GM12878 (cell line): ENCODE data around the gene EPB41. TPM values are rescaled to one million over a fixed set of nuclear protein-coding genes. Genes with fewer than 3 reads are reported as not detected.

ENCODE experiments used
- ATAC-seq: fragments of 200-7000 bp; cut with Tn5 transposase; 3 replicates; pipeline ENCODE4 v1.9.1; 2020; ENCODE audit warnings: mild to moderate bottlenecking, moderate library complexity
- BruUV-seq: library from RNA; stranded (reverse); fragments of 400-500 nt; replicated peaks from 2 replicates; lab custom pipeline; 2021; lab: Mats Ljungman, UMichigan
- CTCF ChIA-PET: fragments of 300-600 bp; sonication (Branson Sonifier 250); formaldehyde crosslinking; extraction: SDS; loops from one replicate; lab custom pipeline; 2021; ENCODE audit warnings: inconsistent platforms; lab: Yijun Ruan, JAX
- POLR2A ChIA-PET: fragments of 350-600 bp; formaldehyde crosslinking; extraction: SDS; loops from one replicate; lab custom pipeline; 2021; ENCODE audit warnings: inconsistent platforms; lab: Charles Lee
- RAD21 ChIA-PET: fragments of 300-600 bp; sonication (Branson Sonifier 250); formaldehyde crosslinking; loops from one replicate; lab custom pipeline; 2023; ENCODE audit warnings: antibody characterized with exemption; ENCODE audit not compliant: unreplicated experiment; lab: Charles Lee
- SMC1A ChIA-PET: fragments of 300-600 bp; sonication (Branson Sonifier 250); formaldehyde crosslinking; loops from one replicate; lab custom pipeline; 2023; ENCODE audit not compliant: unreplicated experiment, uncharacterized antibody; lab: Charles Lee
- DNase-seq: peaks from one replicate; pipeline ENCODE4 v3.0.0-alpha.2; 2011; ENCODE audit warnings: low read depth, low spot score
- FAIRE-seq: peaks from 3 replicates; lab custom pipeline; 2011; peaks lifted over from hg19 to GRCh38; lab: Jason Lieb, UNC
- H2AFZ ChIP-seq: 2 replicates; pipeline ENCODE4 v1.6.0; 2011; ENCODE audit warnings: low read depth, low read length, control low read depth; ENCODE audit not compliant: control insufficient read depth
- H3K27ac ChIP-seq: 2 replicates; pipeline ENCODE4 v1.5.1; 2011; ENCODE audit warnings: control low read depth; ENCODE audit not compliant: control insufficient read depth, insufficient read depth
- H3K27me3 ChIP-seq, 2 experiments: replicated peaks in 1 of 2; 2 replicates each; pipeline versions ENCODE4 v1.6.0 to v1.6.1; 2011; ENCODE audit warnings: low read length in 1 of 2; ENCODE audit not compliant: control insufficient read depth in 2 of 2, insufficient read depth in 2 of 2
- H3K36me3 ChIP-seq, 2 experiments: 2 replicates each; pipeline ENCODE4 v1.5.1; 2011; ENCODE audit warnings: low read length in 1 of 2; ENCODE audit not compliant: control insufficient read depth in 2 of 2, insufficient read depth in 2 of 2
- H3K4me1 ChIP-seq: 2 replicates; pipeline ENCODE4 v1.6.1; 2011; ENCODE audit warnings: mild to moderate bottlenecking, low read length, moderate library complexity, mixed read lengths; ENCODE audit not compliant: control insufficient read depth, insufficient read depth
- H3K4me2 ChIP-seq: 2 replicates; pipeline ENCODE4 v1.6.0; 2011; ENCODE audit warnings: control low read depth; ENCODE audit not compliant: control insufficient read depth, insufficient read depth
- H3K4me3 ChIP-seq: fragments of 200-600 bp; sonication (generic); 2 replicates; pipeline ENCODE4 v1.5.1; 2016
- H3K79me2 ChIP-seq: 2 replicates; pipeline ENCODE4 v1.6.0; 2011; ENCODE audit warnings: low read length; ENCODE audit not compliant: control insufficient read depth, insufficient read depth
- H3K9ac ChIP-seq: 2 replicates; pipeline ENCODE4 v1.8.0; 2011; ENCODE audit warnings: low read length, control low read depth, mixed read lengths; ENCODE audit not compliant: control insufficient read depth, insufficient read depth
- H3K9me3 ChIP-seq: replicated peaks from 3 replicates; pipeline ENCODE4 v1.5.1; 2011; ENCODE audit warnings: mild to moderate bottlenecking, low read length; ENCODE audit not compliant: control insufficient read depth, insufficient read depth
- H4K20me1 ChIP-seq: 2 replicates; pipeline ENCODE4 v1.6.0; 2011; ENCODE audit not compliant: control insufficient read depth, insufficient read depth
- BRCA1 ChIP-seq: IDR thresholded peaks from 2 replicates; pipeline ENCODE4 v1.6.1; 2011; ENCODE audit warnings: low read depth, low read length, improper control_type of control experiment
- CHD4 ChIP-seq: fragments of 200-600 bp; sonication (generic); IDR thresholded peaks from 2 replicates; pipeline ENCODE4 v1.6.1; 2016; ENCODE audit warnings: mild to moderate bottlenecking
- RAD51 ChIP-seq: fragments of 450-650 bp; IDR thresholded peaks from 2 replicates; pipeline ENCODE4 v1.6.1; 2016; ENCODE audit warnings: moderate library complexity, mild to moderate bottlenecking, inconsistent platforms
- SREBF2 ChIP-seq: IDR thresholded peaks from 2 replicates; pipeline ENCODE4 v1.6.1; 2012; ENCODE audit warnings: mild to moderate bottlenecking, low read length
- TCF12 ChIP-seq: IDR thresholded peaks from 2 replicates; pipeline ENCODE4 v1.6.1; 2011; ENCODE audit warnings: low read depth, mild to moderate bottlenecking, low read length
- TCF3 ChIP-seq: IDR thresholded peaks from 2 replicates; pipeline ENCODE4 v1.6.1; 2012; ENCODE audit warnings: low read depth, mild to moderate bottlenecking, low read length, borderline replicate concordance; ENCODE audit not compliant: insufficient read depth
- TCF7 ChIP-seq: IDR thresholded peaks from 2 replicates; pipeline ENCODE4 v1.6.1; 2014; ENCODE audit warnings: antibody characterized with exemption, borderline replicate concordance
- ZNF274 ChIP-seq: IDR thresholded peaks from one replicate; pipeline ENCODE4 v1.8.0; 2011; ENCODE audit not compliant: insufficient read length, insufficient read depth
- ZNF622 ChIP-seq: fragments of 450-650 bp; IDR thresholded peaks from 2 replicates; pipeline ENCODE4 v1.6.1; 2017; ENCODE audit warnings: mild to moderate bottlenecking, inconsistent platforms
- WGBS: methylation state at CpG from one replicate; pipeline ENCODE4 v1.1.6; 2016; ENCODE audit warnings: low lambda C conversion rate; ENCODE audit not compliant: insufficient replicate concordance, insufficient coverage; ENCODE audit errors: missing lambda C conversion rate; 5-methylcytosine and 5-hydroxymethylcytosine counted together
- in situ Hi-C: fragments of 300-500 bp; cut with MboI; formaldehyde crosslinking; loops from 9 replicates; pipeline ENCODE4 v1.14.3; 2018; ENCODE audit warnings: mixed read lengths
- intact Hi-C: fragments of 100-400 bp; cut with micrococcal nuclease; formaldehyde crosslinking; loops from one replicate; pipeline ENCODE4 v1.14.2; 2022; ENCODE audit not compliant: unreplicated experiment
- polyA plus RNA-seq, 11 experiments: library from polyadenylated mRNA; depleted of rRNA in 4 of 11; unstranded in 6 of 11; stranded (reverse) in 5 of 11; fragments of >200 nt; fragmentation: Nextera tagmentation in 4 of 11; fragmentation: Illumina TruSeq in 1 of 11; extraction: Ambion mirVana in 4 of 11; extraction: Trizol in 1 of 11; gene quantifications; 1 replicate in 1 of 11; 2 replicates in 10 of 11; pipeline versions ENCODE4 v1.2.1 to v1.2.3, GENCODE V29; 2011 to 2016; ENCODE audit warnings: inconsistent platforms in 2 of 11, missing spikeins in 2 of 11, low read depth in 1 of 11
- total RNA-seq, 4 experiments: library from RNA; depleted of rRNA in 3 of 4; stranded (reverse); fragments of >200 nt in 3 of 4; fragmentation: Illumina TruSeq in 1 of 4; extraction: Trizol in 1 of 4; gene quantifications; 2 replicates each; pipeline versions ENCODE4 v1.2.1 to v1.2.3, GENCODE V29; 2013 to 2021
- TF ChIP-seq, protein P1 (sequence below): IDR thresholded peaks from 2 replicates; pipeline ENCODE4 v1.6.1; 2011; ENCODE audit warnings: borderline replicate concordance, low read depth, mild to moderate bottlenecking, moderate library complexity, mixed read lengths, low read length; ENCODE audit not compliant: insufficient read depth; ENCODE audit errors: extremely low read length
- TF ChIP-seq, protein P2 (sequence below): fragments of 450-650 bp; IDR thresholded peaks from 2 replicates; pipeline ENCODE4 v1.6.1; 2017; ENCODE audit warnings: mild to moderate bottlenecking, moderate library complexity

The EPB41 gene
- total and polyA plus RNA-seq, 10 of the 15 experiments (the other 5 are each of a cell fraction or from before 2014, with no cell fraction given) = 1.1 to 77.6 (median 58.8) TPM

GRCh38 chr1:28983091-28983490 is 68.7 kb downstream of the EPB41 start:
- in situ Hi-C loops (no loop called here), intact Hi-C loops (no loop called here)
- Histone ChIP-seq H4K20me1 (no peaks in the 10 kb centered on the region), H3K4me2 (no peak overlapping the region), H3K9ac (no peak overlapping the region), H3K79me2 (no peaks in the 10 kb centered on the region), H3K9me3 (peaks cover 7% of the 10 kb centered on the region), H3K27me3 (no peaks in the 10 kb centered on the region), H3K36me3 (no peaks in the 10 kb centered on the region), H3K4me3 (no peak overlapping the region), H2AFZ (no peak overlapping the region), H3K4me1 (peaks cover 8% of the 10 kb centered on the region), H3K27ac (no peak overlapping the region)
- TF ChIP-seq, protein P1, sequence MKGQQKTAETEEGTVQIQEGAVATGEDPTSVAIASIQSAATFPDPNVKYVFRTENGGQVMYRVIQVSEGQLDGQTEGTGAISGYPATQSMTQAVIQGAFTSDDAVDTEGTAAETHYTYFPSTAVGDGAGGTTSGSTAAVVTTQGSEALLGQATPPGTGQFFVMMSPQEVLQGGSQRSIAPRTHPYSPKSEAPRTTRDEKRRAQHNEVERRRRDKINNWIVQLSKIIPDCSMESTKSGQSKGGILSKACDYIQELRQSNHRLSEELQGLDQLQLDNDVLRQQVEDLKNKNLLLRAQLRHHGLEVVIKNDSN = no peak
- TF ChIP-seq ZNF622 (no peak), TCF7 (no peak), TCF12 (no peak), RAD51 (no peak), CHD4 (no peak), SREBF2 (no peak), TCF3 (no peak), ZNF274 (no peak), BRCA1 (no peak)
- TF ChIP-seq, protein P2, sequence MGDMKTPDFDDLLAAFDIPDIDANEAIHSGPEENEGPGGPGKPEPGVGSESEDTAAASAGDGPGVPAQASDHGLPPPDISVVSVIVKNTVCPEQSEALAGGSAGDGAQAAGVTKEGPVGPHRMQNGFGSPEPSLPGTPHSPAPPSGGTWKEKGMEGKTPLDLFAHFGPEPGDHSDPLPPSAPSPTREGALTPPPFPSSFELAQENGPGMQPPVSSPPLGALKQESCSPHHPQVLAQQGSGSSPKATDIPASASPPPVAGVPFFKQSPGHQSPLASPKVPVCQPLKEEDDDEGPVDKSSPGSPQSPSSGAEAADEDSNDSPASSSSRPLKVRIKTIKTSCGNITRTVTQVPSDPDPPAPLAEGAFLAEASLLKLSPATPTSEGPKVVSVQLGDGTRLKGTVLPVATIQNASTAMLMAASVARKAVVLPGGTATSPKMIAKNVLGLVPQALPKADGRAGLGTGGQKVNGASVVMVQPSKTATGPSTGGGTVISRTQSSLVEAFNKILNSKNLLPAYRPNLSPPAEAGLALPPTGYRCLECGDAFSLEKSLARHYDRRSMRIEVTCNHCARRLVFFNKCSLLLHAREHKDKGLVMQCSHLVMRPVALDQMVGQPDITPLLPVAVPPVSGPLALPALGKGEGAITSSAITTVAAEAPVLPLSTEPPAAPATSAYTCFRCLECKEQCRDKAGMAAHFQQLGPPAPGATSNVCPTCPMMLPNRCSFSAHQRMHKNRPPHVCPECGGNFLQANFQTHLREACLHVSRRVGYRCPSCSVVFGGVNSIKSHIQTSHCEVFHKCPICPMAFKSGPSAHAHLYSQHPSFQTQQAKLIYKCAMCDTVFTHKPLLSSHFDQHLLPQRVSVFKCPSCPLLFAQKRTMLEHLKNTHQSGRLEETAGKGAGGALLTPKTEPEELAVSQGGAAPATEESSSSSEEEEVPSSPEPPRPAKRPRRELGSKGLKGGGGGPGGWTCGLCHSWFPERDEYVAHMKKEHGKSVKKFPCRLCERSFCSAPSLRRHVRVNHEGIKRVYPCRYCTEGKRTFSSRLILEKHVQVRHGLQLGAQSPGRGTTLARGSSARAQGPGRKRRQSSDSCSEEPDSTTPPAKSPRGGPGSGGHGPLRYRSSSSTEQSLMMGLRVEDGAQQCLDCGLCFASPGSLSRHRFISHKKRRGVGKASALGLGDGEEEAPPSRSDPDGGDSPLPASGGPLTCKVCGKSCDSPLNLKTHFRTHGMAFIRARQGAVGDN = no peak
- FAIRE-seq (no peak), DNase-seq (no peak), ATAC-seq (no peak)
- CTCF ChIA-PET = no interaction called here
- POLR2A ChIA-PET = no interaction called here
- WGBS = 92% methylated on average over 1 of the region's 1 CpG
- BruUV-seq = no TSS peak
- SMC1A ChIA-PET = no interaction called here
- RAD21 ChIA-PET = no interaction called here
